Measurements from ENCODE around the gene GATAD2A.

Gene GATAD2A

DNA sequence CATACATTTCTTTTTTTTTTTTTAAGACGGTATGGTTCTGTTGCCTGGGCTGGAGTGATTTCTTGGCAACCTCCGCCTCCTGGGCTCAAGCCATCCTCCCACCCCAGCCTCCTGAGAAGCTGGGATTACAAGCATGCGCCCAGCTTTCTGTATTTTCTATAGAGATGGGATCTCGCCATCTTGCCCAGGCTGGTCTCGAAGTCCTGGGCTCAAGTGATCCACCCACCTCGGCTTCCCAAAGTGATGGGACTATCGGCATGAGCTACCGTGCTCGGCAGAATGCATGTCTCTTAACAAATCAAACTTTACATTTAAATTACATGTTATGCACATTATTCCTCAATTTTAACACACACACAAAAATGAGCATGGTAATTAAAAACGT is 111.8 kb downstream of the GATAD2A start:
- Mint-ChIP-seq H3K36me3 (ENCODE audit: low read depth) (peaks cover 61% of the 10 kb centered on the region), H3K27ac (peak overlapping the region; percentile 97), H3K9me3 (no peaks in the 10 kb centered on the region), H3K27me3 (no peaks in the 10 kb centered on the region), H3K4me3 (peak overlapping the region; percentile 95), H3K4me1 (ENCODE audit: low read depth) (peaks cover 43% of the 10 kb centered on the region)
- DNase-seq: no peak

DNA sequence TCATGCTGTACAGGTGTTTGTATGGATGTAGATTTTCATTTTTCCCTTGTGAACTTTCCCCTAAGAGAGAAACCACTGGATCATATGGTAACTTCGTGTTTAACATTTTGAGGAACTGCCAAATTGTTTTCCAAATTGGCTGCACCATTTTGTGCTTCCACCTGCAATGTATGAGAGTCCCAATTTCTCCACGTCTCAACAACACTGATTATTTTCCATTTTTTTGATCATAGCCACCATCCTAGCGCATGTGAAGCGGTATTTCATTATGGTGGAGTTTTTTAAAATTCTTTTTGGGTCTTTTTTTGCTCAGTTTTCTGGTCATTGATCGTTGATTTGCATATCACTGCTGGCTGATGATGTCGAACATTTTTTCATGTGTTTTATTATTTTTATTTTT is 115.5 kb downstream of the GATAD2A start:
- no peaks in the 10 kb centered on the region for H3K9me3 Mint-ChIP-seq
- H3K4me1 Mint-ChIP-seq (ENCODE audit: low read depth): peaks cover 49% of the 10 kb centered on the region
- DNase-seq: no peak
- no peaks in the 10 kb centered on the region for H3K27me3 Mint-ChIP-seq
- no peak overlapping the region for H3K4me3 Mint-ChIP-seq
- H3K36me3 Mint-ChIP-seq (ENCODE audit: low read depth): peaks cover 73% of the 10 kb centered on the region
- H3K27ac Mint-ChIP-seq: peak overlapping the region; percentile 44

GRCh38 chr19:19523177-19523576 is 117.7 kb downstream of the GATAD2A start:
- Mint-ChIP-seq H3K27me3 (no peaks in the 10 kb centered on the region), H3K27ac (no peak overlapping the region), H3K4me1 (ENCODE audit: low read depth) (peaks cover 40% of the 10 kb centered on the region), H3K36me3 (ENCODE audit: low read depth) (peaks cover 74% of the 10 kb centered on the region), H3K4me3 (no peak overlapping the region), H3K9me3 (no peaks in the 10 kb centered on the region)
- no peak for DNase-seq

DNA sequence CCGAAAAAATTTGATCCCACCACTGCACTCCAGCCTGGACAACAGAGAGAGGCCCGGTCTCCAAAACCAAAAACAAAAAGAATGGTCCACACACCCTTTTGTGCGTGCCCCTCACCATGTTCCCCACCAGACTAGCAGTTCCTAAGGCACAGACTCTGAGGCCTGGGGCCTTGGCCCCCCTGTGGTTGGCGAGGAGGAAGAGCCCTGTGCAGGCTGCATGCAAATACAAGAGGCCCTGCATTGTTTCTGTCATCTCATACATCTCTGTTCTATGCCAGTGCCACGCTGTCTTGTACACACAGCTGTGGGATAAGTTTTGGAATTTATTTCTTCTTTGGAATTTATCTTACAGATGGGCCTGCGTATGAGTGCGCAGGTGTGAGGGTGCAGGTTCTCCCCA is 118.6 kb downstream of the GATAD2A start:
- Mint-ChIP-seq H3K4me1 (ENCODE audit: low read depth) (peaks cover 37% of the 10 kb centered on the region), H3K9me3 (no peaks in the 10 kb centered on the region), H3K36me3 (ENCODE audit: low read depth) (peaks cover 75% of the 10 kb centered on the region), H3K27ac (peak overlapping the region; percentile 22), H3K27me3 (no peaks in the 10 kb centered on the region), H3K4me3 (no peak overlapping the region)
- DNase-seq: no peak

DNA sequence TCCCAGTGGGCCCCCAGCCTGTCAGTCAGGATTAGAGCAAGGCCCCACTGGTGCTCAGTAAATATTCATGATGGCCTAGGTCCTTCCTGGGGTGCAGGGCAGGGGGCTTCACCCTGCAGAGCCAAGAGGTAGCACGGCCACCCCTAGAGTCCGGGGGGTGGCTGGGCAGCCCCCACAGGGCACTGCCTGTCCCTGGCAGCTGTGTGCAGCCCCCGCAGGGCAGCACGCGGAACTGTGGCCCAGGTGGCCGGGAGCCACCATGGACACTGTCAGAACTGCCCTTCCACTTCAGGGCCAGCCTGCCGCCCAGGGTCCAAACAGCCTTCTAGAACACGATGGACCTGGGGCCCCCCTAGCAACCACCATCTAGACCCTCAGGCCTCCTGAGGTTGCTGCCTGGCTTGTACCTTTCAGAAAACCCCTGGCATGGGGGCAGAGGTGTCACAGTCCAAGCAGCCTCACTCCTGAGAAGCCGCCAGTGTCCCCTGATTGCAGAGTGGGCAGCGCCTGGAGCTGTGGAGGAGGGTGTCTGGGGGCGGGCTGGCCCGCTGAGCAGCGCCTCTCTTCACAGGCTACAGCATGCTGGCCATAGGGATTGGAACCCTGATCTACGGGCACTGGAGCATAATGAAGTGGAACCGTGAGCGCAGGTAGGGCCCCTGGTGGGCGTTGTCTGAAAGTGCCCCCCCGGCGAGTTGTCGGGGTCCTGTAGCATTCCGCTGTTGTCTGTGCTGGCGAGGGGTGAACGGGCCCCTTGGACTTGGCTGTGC is 120.3 kb downstream of the GATAD2A start:
- Mint-ChIP-seq H3K4me1 (ENCODE audit: low read depth) (peaks cover 23% of the 10 kb centered on the region), H3K27me3 (no peaks in the 10 kb centered on the region), H3K36me3 (ENCODE audit: low read depth) (peaks cover 70% of the 10 kb centered on the region), H3K27ac (peak overlapping the region; percentile 59), H3K4me3 (no peak overlapping the region), H3K9me3 (no peaks in the 10 kb centered on the region)
- no peak for DNase-seq

GRCh38 chr19:19526581-19527370 is 121.3 kb downstream of the GATAD2A start:
- Mint-ChIP-seq H3K36me3 (ENCODE audit: low read depth) (peaks cover 72% of the 10 kb centered on the region), H3K27me3 (no peaks in the 10 kb centered on the region), H3K4me3 (no peak overlapping the region), H3K27ac (peak overlapping the region; percentile 40), H3K4me1 (ENCODE audit: low read depth) (peaks cover 19% of the 10 kb centered on the region), H3K9me3 (no peaks in the 10 kb centered on the region)
- no peak for DNase-seq

- DNase-seq: no peak
- H3K4me1 Mint-ChIP-seq (ENCODE audit: low read depth): peaks cover 22% of the 10 kb centered on the region
- H3K9me3 Mint-ChIP-seq: no peaks in the 10 kb centered on the region
- no peaks in the 10 kb centered on the region for H3K27me3 Mint-ChIP-seq
- no peak overlapping the region for H3K27ac Mint-ChIP-seq
- no peak overlapping the region for H3K4me3 Mint-ChIP-seq
- peaks cover 75% of the 10 kb centered on the region for H3K36me3 Mint-ChIP-seq (ENCODE audit: low read depth)
Observed at GRCh38 chr19:19527371-19527656, 121.8 kb downstream of the GATAD2A start.

GRCh38 chr19:19527674-19528625 is 122.5 kb downstream of the GATAD2A start:
- DNase-seq: no peak
- peaks cover 19% of the 10 kb centered on the region for H3K4me1 Mint-ChIP-seq (ENCODE audit: low read depth)
- peak overlapping the region; percentile 18 for H3K27ac Mint-ChIP-seq
- no peaks in the 10 kb centered on the region for H3K27me3 Mint-ChIP-seq
- no peak overlapping the region for H3K4me3 Mint-ChIP-seq
- H3K36me3 Mint-ChIP-seq (ENCODE audit: low read depth): peaks cover 70% of the 10 kb centered on the region
- H3K9me3 Mint-ChIP-seq: no peaks in the 10 kb centered on the region

- H3K36me3 Mint-ChIP-seq (ENCODE audit: low read depth): peaks cover 67% of the 10 kb centered on the region
- no peaks in the 10 kb centered on the region for H3K9me3 Mint-ChIP-seq
- peak within 1 kb of the TSS; percentile 36 for H3K27ac Mint-ChIP-seq
- H3K27me3 Mint-ChIP-seq: no peaks in the 10 kb centered on the region
- no peak within 1 kb of the TSS for H3K4me3 Mint-ChIP-seq
- no peak for DNase-seq
- H3K4me1 Mint-ChIP-seq (ENCODE audit: low read depth): peaks cover 16% of the 10 kb centered on the region
Observed at GRCh38 chr19:19528721-19529490, 123.4 kb downstream of the GATAD2A start, which contains the start of gene YJEFN3. YJEFN3 (plus strand) TSS chr19:19528911; CDS start chr19:19528933, 22 bp downstream.

- no peaks in the 10 kb centered on the region for H3K27me3 Mint-ChIP-seq
- H3K27ac Mint-ChIP-seq: peak overlapping the region; percentile 36
- no peak for DNase-seq
- H3K9me3 Mint-ChIP-seq: no peaks in the 10 kb centered on the region
- peaks cover 12% of the 10 kb centered on the region for H3K4me1 Mint-ChIP-seq (ENCODE audit: low read depth)
- H3K4me3 Mint-ChIP-seq: no peak overlapping the region
- H3K36me3 Mint-ChIP-seq (ENCODE audit: low read depth): peaks cover 57% of the 10 kb centered on the region
Observed at GRCh38 chr19:19529783-19530422, 124.4 kb downstream of the GATAD2A start.

- Mint-ChIP-seq H3K36me3 (ENCODE audit: low read depth) (peaks cover 52% of the 10 kb centered on the region), H3K4me3 (no peak overlapping the region), H3K27me3 (no peaks in the 10 kb centered on the region), H3K27ac (no peak overlapping the region), H3K4me1 (ENCODE audit: low read depth) (peaks cover 12% of the 10 kb centered on the region), H3K9me3 (no peaks in the 10 kb centered on the region)
- no peak for DNase-seq
Observed at GRCh38 chr19:19530423-19530804, 124.9 kb downstream of the GATAD2A start.

- Mint-ChIP-seq H3K4me3 (no peak overlapping the region), H3K27me3 (no peaks in the 10 kb centered on the region), H3K27ac (peak overlapping the region; percentile 60)
Observed at GRCh38 chr19:19530889-19531288, 125.4 kb downstream of the GATAD2A start.

DNA sequence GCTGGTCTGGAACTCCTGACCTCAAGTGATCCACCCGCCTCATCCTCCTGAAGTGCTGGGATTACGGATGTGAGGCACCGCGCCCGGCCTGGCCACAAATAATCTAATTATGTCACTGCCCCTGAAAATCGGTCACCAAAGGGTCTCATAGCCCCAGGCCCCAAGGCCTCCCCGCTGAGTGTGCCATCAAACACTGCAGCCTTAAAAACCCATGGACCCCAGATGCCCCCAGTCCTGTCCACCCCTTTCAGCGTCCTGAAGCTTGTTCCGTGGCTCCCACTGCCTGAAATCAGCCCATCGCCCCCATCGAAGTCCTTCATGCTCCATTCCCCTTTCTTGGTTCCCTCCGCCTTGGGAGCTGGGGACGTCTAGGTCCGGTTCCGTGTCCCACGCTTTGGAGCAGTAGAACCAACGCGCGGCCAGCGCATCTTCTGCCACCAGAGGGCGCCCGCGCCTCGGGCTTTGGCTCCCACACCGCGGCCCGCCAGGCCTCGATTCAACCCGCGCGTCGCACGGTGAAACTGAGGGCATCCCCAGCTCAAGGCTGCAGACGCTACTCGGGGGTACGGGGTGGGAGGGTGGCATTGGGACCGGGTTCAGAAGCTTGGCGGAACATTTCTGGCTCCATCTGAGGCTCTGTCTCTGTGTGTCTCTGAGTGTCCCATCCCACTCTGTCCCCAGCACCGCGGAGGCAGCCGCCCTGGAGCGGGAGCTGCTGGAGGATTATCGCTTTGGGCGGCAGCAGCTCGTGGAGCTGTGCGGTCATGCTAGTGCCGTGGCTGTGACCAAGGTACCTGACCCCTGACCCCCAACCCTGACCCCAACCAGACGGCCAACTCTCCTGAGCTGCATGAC is 126.7 kb downstream of the GATAD2A start:
- no peak overlapping the region for H3K4me3 Mint-ChIP-seq

More at GRCh38 chr19:19530889-19531288, 125.4 kb downstream of the GATAD2A start:
- Mint-ChIP-seq H3K4me1 (ENCODE audit: low read depth) (peaks cover 12% of the 10 kb centered on the region), H3K36me3 (ENCODE audit: low read depth) (peaks cover 52% of the 10 kb centered on the region), H3K9me3 (no peaks in the 10 kb centered on the region)
- no peak for DNase-seq

More for the DNA sequence above, 126.7 kb downstream of the GATAD2A start:
- H3K27ac Mint-ChIP-seq: peak overlapping the region; percentile 79
- no peaks in the 10 kb centered on the region for H3K9me3 Mint-ChIP-seq
- DNase-seq: peak; percentile 92
- H3K27me3 Mint-ChIP-seq: no peaks in the 10 kb centered on the region
- H3K4me1 Mint-ChIP-seq (ENCODE audit: low read depth): peaks cover 7% of the 10 kb centered on the region
- H3K36me3 Mint-ChIP-seq (ENCODE audit: low read depth): peaks cover 40% of the 10 kb centered on the region

Measured in activated T-cell treated with anti-CD3 and anti-CD28 coated beads, Interleukin-2, amount 50 U/mL, for 24 hours (primary cell).